22Rv1 (cell line): ENCODE results near the gene EEPD1.

Source experiments
- H3K27ac ChIP-seq: fragments of 450-650 bp; 2 replicates; pipeline ENCODE4 v1.5.1; 2017
- ZFX ChIP-seq: fragments of 450-650 bp; IDR thresholded peaks from 2 replicates; pipeline ENCODE4 v1.6.1; 2017; ENCODE audit warnings: antibody characterized with exemption, borderline replicate concordance
- TF ChIP-seq, protein P1 (sequence below): fragments of 450-650 bp; IDR thresholded peaks from 2 replicates; pipeline ENCODE4 v1.5.1; 2017; ENCODE audit warnings: mild to moderate bottlenecking

Gene EEPD1

DNA sequence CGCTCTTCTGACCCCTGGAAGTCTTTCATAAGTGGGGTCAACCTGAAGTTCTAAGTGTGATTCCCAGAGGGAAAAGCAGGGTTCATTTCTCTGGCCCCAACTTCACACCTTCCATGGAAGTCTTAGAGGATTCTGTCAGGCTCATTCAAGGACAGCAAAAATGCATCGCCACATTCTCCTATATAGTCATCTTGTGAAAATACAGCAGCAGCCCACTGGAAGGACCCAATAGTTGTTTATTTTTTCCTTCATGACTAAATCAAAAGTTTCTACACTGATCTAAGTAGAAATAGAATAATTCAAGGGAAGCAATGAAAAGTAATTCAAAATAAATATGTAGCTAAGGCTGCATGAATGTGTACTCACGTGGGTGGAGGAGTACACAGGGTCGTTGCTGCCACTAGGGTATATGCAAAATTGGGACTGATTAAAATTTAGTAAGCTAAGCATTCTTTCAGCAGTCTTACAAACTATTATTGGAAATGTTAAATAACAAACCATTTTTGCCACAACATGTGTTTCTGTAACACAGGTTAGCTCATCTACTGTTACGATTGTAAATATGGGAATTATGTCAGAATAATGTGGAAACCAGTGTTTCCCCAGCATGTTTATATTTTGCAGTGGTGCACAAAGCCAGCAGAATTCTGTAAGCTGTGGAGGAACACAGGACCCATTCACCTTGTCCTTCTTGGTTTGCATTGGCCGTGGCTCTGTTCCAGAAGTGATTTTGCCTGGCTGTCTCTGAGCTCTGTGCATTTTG, 33.5 kb downstream of the EEPD1 start:
- TF ChIP-seq, protein P1, sequence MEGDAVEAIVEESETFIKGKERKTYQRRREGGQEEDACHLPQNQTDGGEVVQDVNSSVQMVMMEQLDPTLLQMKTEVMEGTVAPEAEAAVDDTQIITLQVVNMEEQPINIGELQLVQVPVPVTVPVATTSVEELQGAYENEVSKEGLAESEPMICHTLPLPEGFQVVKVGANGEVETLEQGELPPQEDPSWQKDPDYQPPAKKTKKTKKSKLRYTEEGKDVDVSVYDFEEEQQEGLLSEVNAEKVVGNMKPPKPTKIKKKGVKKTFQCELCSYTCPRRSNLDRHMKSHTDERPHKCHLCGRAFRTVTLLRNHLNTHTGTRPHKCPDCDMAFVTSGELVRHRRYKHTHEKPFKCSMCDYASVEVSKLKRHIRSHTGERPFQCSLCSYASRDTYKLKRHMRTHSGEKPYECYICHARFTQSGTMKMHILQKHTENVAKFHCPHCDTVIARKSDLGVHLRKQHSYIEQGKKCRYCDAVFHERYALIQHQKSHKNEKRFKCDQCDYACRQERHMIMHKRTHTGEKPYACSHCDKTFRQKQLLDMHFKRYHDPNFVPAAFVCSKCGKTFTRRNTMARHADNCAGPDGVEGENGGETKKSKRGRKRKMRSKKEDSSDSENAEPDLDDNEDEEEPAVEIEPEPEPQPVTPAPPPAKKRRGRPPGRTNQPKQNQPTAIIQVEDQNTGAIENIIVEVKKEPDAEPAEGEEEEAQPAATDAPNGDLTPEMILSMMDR: no peak
- no peak for TF ChIP-seq ZFX
- H3K27ac ChIP-seq: no peak overlapping the region

DNA sequence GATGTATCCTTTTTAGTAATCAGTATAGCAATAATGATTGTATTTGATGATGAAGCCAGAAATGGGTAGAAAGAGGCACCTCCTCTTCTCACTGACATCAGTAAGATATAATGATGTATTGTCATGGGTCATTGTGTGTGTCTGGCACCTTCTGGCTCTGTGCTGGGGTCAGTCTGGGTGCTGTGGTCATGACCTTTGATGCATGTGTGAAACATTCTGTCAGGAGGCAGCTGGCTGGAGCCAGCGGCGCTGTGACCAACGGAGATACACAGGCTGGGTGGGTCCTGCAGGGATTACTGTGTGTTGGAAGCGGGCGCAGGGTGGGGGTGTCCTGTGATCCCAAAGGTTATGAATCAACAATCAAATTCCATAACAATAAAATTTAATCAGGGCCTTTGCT, 35.2 kb downstream of the EEPD1 start:
- no peak overlapping the region for H3K27ac ChIP-seq
- no peak for TF ChIP-seq ZFX
- TF ChIP-seq, protein P1: no peak

DNA sequence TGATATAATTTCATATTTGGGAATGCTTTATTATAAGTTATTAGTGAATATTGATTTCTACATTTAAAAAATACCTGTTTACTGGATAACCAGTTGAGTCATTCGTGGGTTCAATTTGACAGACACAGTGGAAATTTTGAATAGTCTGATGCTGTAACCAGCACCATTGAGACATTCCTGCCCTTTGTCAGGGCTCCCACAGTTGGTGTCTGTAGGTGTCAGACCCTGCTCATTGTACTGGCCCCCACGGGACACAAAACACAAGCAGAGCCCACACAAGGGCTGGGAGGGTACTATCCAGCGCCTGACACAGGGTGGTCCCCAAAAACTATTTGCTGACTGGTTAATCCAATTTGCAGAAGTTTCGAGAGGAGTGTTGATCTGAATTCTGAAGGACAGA, 35.9 kb downstream of the EEPD1 start:
- H3K27ac ChIP-seq: no peak overlapping the region
- TF ChIP-seq, protein P1: no peak
- no peak for TF ChIP-seq ZFX

- TF ChIP-seq, protein P1: no peak
- TF ChIP-seq ZFX: no peak
- no peak overlapping the region for H3K27ac ChIP-seq
Measured at GRCh38 chr7:36190447-36191291, 37.6 kb downstream of the EEPD1 start.

DNA sequence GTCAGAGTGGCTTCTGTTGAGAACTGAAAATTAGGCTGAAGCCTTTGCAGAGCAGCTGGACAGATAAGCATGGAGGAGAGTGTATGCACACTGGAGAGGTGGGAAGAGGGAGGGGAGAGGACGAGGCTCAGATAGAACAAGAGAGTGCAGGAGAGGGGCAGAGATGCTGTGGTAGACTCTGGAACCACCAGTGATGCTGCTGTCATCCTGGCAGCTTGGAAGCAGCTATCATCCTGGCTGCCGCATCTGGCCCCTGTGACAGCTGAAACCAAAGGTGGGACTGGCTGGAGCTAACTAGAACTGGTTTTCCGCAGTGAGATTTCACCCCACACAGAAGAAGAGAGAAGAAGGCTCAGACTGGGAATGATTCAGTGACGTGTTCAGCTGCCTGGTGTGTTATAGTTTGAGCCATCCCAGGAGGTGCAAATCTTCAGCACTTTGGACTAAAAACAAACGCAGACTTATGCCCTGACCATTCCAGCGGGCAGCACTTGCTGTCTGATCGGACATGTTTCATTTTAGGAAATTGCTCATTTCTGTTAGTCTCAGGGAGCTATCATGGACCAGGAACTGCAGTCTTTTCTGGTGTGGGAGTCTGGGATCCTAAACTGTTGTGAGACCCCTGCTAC, 38.4 kb downstream of the EEPD1 start:
- TF ChIP-seq ZFX: no peak
- TF ChIP-seq, protein P1: no peak
- no peak overlapping the region for H3K27ac ChIP-seq

GRCh38 chr7:36192053-36192824, 39.2 kb downstream of the EEPD1 start:
- no peak overlapping the region for H3K27ac ChIP-seq
- TF ChIP-seq, protein P1: no peak
- TF ChIP-seq ZFX: no peak
